ENCODE results near the gene ZCCHC14. TPM values are rescaled to one million over a fixed set of nuclear protein-coding genes. Genes with fewer than 3 reads are reported as not detected.

ZCCHC14 gene
- total and polyA plus RNA-seq, 2 donors (not counting 1 experiment from before 2014, with no cell fraction given) = 0.70 to 4.4 TPM

DNA sequence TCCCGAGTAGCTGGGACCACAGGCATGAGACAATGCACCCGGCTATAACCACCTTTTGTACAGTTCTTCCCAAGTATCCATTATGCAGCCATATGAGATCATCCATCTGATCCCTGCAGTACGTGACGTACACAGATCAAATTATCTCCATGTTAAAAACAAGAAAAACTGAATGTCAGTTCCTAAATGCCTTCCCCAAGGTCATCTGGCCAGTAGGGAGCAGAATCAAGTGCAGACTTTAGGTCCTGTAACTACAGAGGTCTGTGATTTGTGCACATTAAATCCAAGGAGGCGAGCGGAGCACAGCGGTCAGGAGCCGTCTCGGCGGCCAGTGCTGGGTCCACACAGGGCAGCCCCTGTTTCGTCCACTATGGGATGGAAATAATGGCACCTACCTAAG lies 23.7 kb downstream of the ZCCHC14 start:
- intact Hi-C loops (cut with micrococcal nuclease) = no loop called here
- WGBS (ENCODE audit: insufficient coverage) = 89% methylated on average over 9 of the region's 11 CpGs
- H3K4me2 ChIP-seq (replicated peaks; ENCODE audit: low read depth, low read length, poor library complexity, severe bottlenecking) = no peak overlapping the region
- no peak overlapping the region for H3K9ac ChIP-seq (ENCODE audit: low read length)
- ChIA-PET CTCF (no interaction called here), POLR2A (no interaction called here)
- TF ChIP-seq, protein P1, sequence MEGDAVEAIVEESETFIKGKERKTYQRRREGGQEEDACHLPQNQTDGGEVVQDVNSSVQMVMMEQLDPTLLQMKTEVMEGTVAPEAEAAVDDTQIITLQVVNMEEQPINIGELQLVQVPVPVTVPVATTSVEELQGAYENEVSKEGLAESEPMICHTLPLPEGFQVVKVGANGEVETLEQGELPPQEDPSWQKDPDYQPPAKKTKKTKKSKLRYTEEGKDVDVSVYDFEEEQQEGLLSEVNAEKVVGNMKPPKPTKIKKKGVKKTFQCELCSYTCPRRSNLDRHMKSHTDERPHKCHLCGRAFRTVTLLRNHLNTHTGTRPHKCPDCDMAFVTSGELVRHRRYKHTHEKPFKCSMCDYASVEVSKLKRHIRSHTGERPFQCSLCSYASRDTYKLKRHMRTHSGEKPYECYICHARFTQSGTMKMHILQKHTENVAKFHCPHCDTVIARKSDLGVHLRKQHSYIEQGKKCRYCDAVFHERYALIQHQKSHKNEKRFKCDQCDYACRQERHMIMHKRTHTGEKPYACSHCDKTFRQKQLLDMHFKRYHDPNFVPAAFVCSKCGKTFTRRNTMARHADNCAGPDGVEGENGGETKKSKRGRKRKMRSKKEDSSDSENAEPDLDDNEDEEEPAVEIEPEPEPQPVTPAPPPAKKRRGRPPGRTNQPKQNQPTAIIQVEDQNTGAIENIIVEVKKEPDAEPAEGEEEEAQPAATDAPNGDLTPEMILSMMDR (IDR thresholded peaks at IDR 0.05) = no peak
- TF ChIP-seq EZH2 (IDR thresholded peaks at IDR 0.05; ENCODE audit: borderline replicate concordance, insufficient read depth, low read depth, low read length, poor library complexity, severe bottlenecking) = no peak
- no peak overlapping the region for H3K27ac Mint-ChIP-seq
- peaks cover 25% of the 10 kb centered on the region for H3K27me3 Mint-ChIP-seq
- peaks cover 0 to 16% (median 4%) of the 10 kb centered on the region in 4 experiments for H3K27me3 ChIP-seq (replicated peaks in 1 of 4; ENCODE audit: control extremely low read depth in 1 of 4, control insufficient read depth in 3 of 4, insufficient read depth in 4 of 4, low read length in 3 of 4)
- no peak overlapping the region for H2AFZ ChIP-seq (ENCODE audit: insufficient read depth, low read depth, low read length, poor library complexity, severe bottlenecking)
- H3K79me2 ChIP-seq (ENCODE audit: control insufficient read depth, insufficient read depth, low read length) = peaks cover 6% of the 10 kb centered on the region
- H3K9me3 Mint-ChIP-seq (ENCODE audit: insufficient read depth) = no peaks in the 10 kb centered on the region
- no peaks in the 10 kb centered on the region for H4K20me1 ChIP-seq (ENCODE audit: control insufficient read depth, insufficient read depth, low read length, poor library complexity, severe bottlenecking)
- ATAC-seq (ENCODE audit: low read depth) (no peak), DNase-seq (no peak)
- H3K4me3 Mint-ChIP-seq = no peak overlapping the region
- H3K27ac ChIP-seq (ENCODE audit: low read length in 2 of 2) = no peak overlapping the region
- H3K36me3 ChIP-seq (replicated peaks in 1 of 2; ENCODE audit: control extremely low read depth in 1 of 2, control insufficient read depth in 1 of 2, extremely low read depth in 1 of 2, insufficient read depth in 2 of 2, low read length in 1 of 2) = no peaks in the 10 kb centered on the region
- H3K9me3 ChIP-seq (ENCODE audit: control extremely low read depth in 1 of 3, control insufficient read depth in 2 of 3, insufficient read depth in 1 of 3, low read length in 2 of 3) = no peaks in the 10 kb centered on the region
- H3K4me1 ChIP-seq (ENCODE audit: control insufficient read depth in 2 of 2, insufficient read depth in 2 of 2, low read length in 2 of 2) = peaks cover 11 to 14% of the 10 kb centered on the region in 2 donors
- H3K4me3 ChIP-seq (ENCODE audit: control extremely low read depth in 1 of 5, extremely low read depth in 1 of 5, insufficient read depth in 1 of 5, low read depth in 2 of 5, low read length in 4 of 5) = no peak overlapping the region
- H3K4me1 Mint-ChIP-seq = peaks cover 13% of the 10 kb centered on the region

DNA sequence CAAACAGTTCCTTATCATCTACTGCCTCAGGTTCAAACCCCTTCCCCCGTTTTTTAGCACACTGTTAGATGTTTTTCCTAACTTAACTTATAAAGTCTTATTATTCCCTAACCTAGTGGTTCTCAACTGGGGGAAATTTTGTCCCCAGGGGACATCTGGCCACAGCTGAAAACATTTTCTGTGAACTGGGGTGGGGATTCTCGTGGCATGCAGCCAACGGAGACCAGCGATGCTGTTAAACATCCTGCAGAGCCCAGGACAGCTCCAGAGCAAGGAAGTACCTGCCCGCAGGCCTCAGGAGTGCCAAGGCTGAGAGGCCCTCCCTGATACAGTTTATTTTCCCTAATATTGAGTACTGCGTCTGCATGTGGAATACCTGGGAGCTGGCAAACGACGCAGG lies 24.3 kb downstream of the ZCCHC14 start:
- no peak overlapping the region for H3K27ac ChIP-seq (ENCODE audit: low read length in 2 of 2)
- no peak overlapping the region for H3K4me3 ChIP-seq (ENCODE audit: control extremely low read depth in 1 of 5, extremely low read depth in 1 of 5, insufficient read depth in 1 of 5, low read depth in 2 of 5, low read length in 4 of 5)
- TF ChIP-seq EZH2 (IDR thresholded peaks at IDR 0.05; ENCODE audit: borderline replicate concordance, insufficient read depth, low read depth, low read length, poor library complexity, severe bottlenecking) = no peak
- TF ChIP-seq, protein P1 (IDR thresholded peaks at IDR 0.05) = no peak
- CTCF ChIA-PET = no interaction called here
- POLR2A ChIA-PET = no interaction called here
- no peak overlapping the region for H3K27ac Mint-ChIP-seq
- H3K4me2 ChIP-seq (replicated peaks; ENCODE audit: low read depth, low read length, poor library complexity, severe bottlenecking) = no peak overlapping the region
- ATAC-seq (ENCODE audit: low read depth) = no peak
- H3K9me3 ChIP-seq (ENCODE audit: control extremely low read depth in 1 of 3, control insufficient read depth in 2 of 3, insufficient read depth in 1 of 3, low read length in 2 of 3) = no peaks in the 10 kb centered on the region
- intact Hi-C loops (cut with micrococcal nuclease) = no loop called here
- peaks cover 0 to 12% (median 4%) of the 10 kb centered on the region in 4 experiments for H3K27me3 ChIP-seq (replicated peaks in 1 of 4; ENCODE audit: control extremely low read depth in 1 of 4, control insufficient read depth in 3 of 4, insufficient read depth in 4 of 4, low read length in 3 of 4)
- no peaks in the 10 kb centered on the region for H3K9me3 Mint-ChIP-seq (ENCODE audit: insufficient read depth)
- H3K27me3 Mint-ChIP-seq = peaks cover 22% of the 10 kb centered on the region
- no peak overlapping the region for H3K9ac ChIP-seq (ENCODE audit: low read length)
- no peaks in the 10 kb centered on the region for H3K36me3 ChIP-seq (replicated peaks in 1 of 2; ENCODE audit: control extremely low read depth in 1 of 2, control insufficient read depth in 1 of 2, extremely low read depth in 1 of 2, insufficient read depth in 2 of 2, low read length in 1 of 2)
- H3K79me2 ChIP-seq (ENCODE audit: control insufficient read depth, insufficient read depth, low read length) = peaks cover under 1% of the 10 kb centered on the region
- H2AFZ ChIP-seq (ENCODE audit: insufficient read depth, low read depth, low read length, poor library complexity, severe bottlenecking) = no peak overlapping the region
- H3K4me3 Mint-ChIP-seq = no peak overlapping the region
- WGBS (ENCODE audit: insufficient coverage) = 67% methylated on average over 7 of the region's 8 CpGs
- H3K4me1 ChIP-seq (ENCODE audit: control insufficient read depth in 2 of 2, insufficient read depth in 2 of 2, low read length in 2 of 2) = peaks cover 14 to 16% of the 10 kb centered on the region in 2 donors
- no peaks in the 10 kb centered on the region for H4K20me1 ChIP-seq (ENCODE audit: control insufficient read depth, insufficient read depth, low read length, poor library complexity, severe bottlenecking)
- H3K4me1 Mint-ChIP-seq = peaks cover 18% of the 10 kb centered on the region
- DNase-seq = no peak

All from B cell (primary cell).